ENCODE results near the gene RPN2.

The RPN2 gene

DNA sequence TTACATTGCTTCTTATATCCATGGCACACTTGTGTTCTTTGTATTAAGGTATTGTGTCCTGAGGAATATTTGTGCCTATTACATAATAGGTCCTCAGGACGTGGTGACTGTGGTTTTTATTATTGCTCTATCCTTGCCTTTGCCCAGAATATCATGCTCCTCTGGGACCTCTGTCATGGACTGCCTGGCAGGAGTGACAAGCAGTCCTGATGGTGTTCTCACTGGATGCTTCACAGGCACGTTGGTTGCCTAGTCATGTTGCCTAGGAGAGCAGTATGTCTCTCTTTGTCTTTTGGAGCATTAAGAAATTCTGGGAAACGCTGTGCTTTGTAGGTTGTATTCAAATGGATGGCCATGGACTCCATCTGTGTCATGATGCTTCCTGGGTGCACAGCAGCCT, 24.9 kb downstream of the RPN2 start:
- DNase-seq (ENCODE audit: low spot score), result no peak
- TF ChIP-seq CTCF (IDR thresholded peaks at IDR 0.05; ENCODE audit: extremely low read depth, missing control alignments), result no peak

- TF ChIP-seq CTCF (IDR thresholded peaks at IDR 0.05; ENCODE audit: extremely low read depth, missing control alignments), result no peak
- no peak for DNase-seq (ENCODE audit: low spot score)
These were observed 26.0 kb downstream of the RPN2 start for GRCh38 chr20:37205130-37205529.

DNA sequence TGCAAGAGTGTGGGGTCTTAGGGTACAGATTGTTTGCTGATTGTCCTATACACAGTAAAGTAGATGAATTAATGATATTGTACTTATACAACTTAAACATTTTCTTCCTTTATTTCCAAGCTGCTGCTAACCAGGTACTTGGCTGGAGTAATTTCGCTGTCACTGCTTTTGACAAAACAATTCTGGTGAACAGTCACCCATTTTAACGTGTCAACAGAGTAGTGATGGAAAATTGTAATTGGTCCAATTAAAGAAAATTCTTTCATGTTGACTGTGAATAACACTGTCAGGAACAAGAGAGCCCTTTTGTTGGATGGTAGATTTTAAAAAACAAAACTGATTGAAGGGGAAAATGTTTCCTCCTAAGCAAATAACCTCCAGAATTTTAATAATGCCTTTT, 26.7 kb downstream of the RPN2 start:
- TF ChIP-seq CTCF (IDR thresholded peaks at IDR 0.05; ENCODE audit: extremely low read depth, missing control alignments), result no peak
- no peak for DNase-seq (ENCODE audit: low spot score)

- no peak for TF ChIP-seq CTCF (IDR thresholded peaks at IDR 0.05; ENCODE audit: extremely low read depth, missing control alignments)
- DNase-seq (ENCODE audit: low spot score), result no peak
These were observed 28.0 kb downstream of the RPN2 start for GRCh38 chr20:37207171-37207570.

DNA sequence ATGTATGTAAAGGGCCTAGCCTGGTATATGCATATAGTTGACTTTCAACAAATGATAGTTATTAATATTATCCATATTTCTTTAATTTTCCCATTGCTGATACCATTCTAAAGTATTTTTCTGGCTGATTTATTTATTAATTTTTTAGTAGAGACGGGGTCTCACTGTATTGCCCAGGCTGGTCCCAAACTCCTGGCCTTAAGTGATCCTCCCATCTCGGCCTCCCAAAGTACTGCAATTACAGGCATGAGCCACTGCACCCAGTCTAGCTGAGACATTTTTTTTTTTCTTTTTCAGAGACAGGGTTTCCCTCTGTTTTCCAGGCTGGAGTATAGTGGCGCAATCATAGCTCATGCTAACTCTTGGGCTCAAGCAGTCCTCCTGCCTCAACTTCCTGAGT, 30.1 kb downstream of the RPN2 start:
- TF ChIP-seq CTCF (IDR thresholded peaks at IDR 0.05; ENCODE audit: extremely low read depth, missing control alignments), result no peak
- no peak for DNase-seq (ENCODE audit: low spot score)

- TF ChIP-seq CTCF (IDR thresholded peaks at IDR 0.05; ENCODE audit: extremely low read depth, missing control alignments), result no peak
- DNase-seq (ENCODE audit: low spot score), result no peak
These were observed 30.7 kb downstream of the RPN2 start for GRCh38 chr20:37209661-37210314.

DNA sequence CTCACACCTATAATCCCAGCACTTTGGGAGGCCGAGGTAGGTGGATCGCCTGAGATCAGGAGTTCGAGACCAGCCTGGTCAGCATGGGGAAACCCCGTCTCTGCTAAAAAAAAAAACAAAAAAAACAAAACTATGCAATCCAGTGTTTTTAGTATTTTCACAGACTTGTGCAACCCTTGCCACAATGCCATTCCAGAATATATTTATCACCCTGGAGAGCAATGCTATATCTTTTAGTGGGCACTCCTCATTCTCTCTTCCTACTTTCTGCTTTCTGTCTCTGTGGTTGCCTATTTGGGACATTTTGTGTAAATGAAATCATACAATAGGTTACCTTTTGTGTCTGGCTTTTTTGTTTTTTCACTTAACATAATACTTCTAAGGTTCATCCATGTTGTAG, 39.3 kb downstream of the RPN2 start:
- DNase-seq (ENCODE audit: low spot score), result no peak

More for the DNA sequence above, 39.3 kb downstream of the RPN2 start:
- TF ChIP-seq CTCF (IDR thresholded peaks at IDR 0.05; ENCODE audit: extremely low read depth, missing control alignments), result no peak

All from GM20000 (cell line).